K562 (cell line): Measurements from ENCODE around the gene HNRNPU.

Experiments used
- CEBPB ChIP-seq: fragments of 450-650 bp; IDR thresholded peaks from 2 replicates; pipeline ENCODE4 v1.6.1; 2016; ENCODE audit warnings: missing genetic modification characterization, missing compliant biosample characterization
- CHD4 ChIP-seq: fragments of 200-600 bp; sonication (generic); IDR thresholded peaks from 3 replicates; pipeline ENCODE4 v1.6.1; 2012; ENCODE audit warnings: low read depth, mild to moderate bottlenecking, mixed read lengths, low read length, inconsistent platforms; ENCODE audit not compliant: insufficient read depth, insufficient replicate concordance, poor library complexity, severe bottlenecking
- ELF1 ChIP-seq: fragments of 200-800 bp; sonication (Bioruptor generic); IDR thresholded peaks from 2 replicates; pipeline ENCODE4 v1.6.1; 2016; ENCODE audit warnings: missing genetic modification characterization, missing compliant biosample characterization
- EP300 ChIP-seq: IDR thresholded peaks from 2 replicates; pipeline ENCODE4 v1.6.1; 2012; ENCODE audit warnings: low read length, improper control_type of control experiment
- JUN ChIP-seq, 2 experiments: sonication (generic) in 1 of 2; formaldehyde crosslinking in 1 of 2; IDR thresholded peaks; 2 replicates each; pipeline versions ENCODE4 v1.6.1 to v1.8.0; 2012 to 2022; ENCODE audit warnings: borderline replicate concordance in 2 of 2, mild to moderate bottlenecking in 2 of 2, improper control_type of control experiment in 1 of 2, low read depth in 1 of 2, low read length in 1 of 2, missing genetic modification reagents in 1 of 2
- NRF1 ChIP-seq, 2 experiments: fragments of 450-650 bp; IDR thresholded peaks in 1 of 2; conservative IDR thresholded peaks in 1 of 2; 2 replicates each; pipeline ENCODE4 v1.6.1; 2014; ENCODE audit warnings: mild to moderate bottlenecking in 2 of 2
- RAD21 ChIP-seq, 2 experiments: fragments of 250-450 bp in 1 of 2; fragments of 450-650 bp in 1 of 2; sonication (Bioruptor Pico) in 1 of 2; formaldehyde crosslinking in 1 of 2; IDR thresholded peaks in 1 of 2; conservative IDR thresholded peaks in 1 of 2; 2 replicates each; pipeline versions ENCODE4 v1.4.0 to v1.8.0; 2020 to 2022; ENCODE audit warnings: mild to moderate bottlenecking in 2 of 2, moderate library complexity in 1 of 2
- TEAD1 ChIP-seq, 2 experiments: fragments of 450-650 bp in 1 of 2; sonication (generic) in 1 of 2; formaldehyde crosslinking; IDR thresholded peaks; 2 replicates each; pipeline versions ENCODE4 v1.4.0 to v1.8.0; 2020 to 2022; ENCODE audit warnings: mild to moderate bottlenecking in 2 of 2, missing genetic modification reagents in 1 of 2
- U2AF2 ChIP-seq: fragments of 200-400 bp; formaldehyde crosslinking; optimal IDR thresholded peaks from 2 replicates; pipeline ENCODE3; 2017; ENCODE audit warnings: low read depth, mild to moderate bottlenecking, low read length
- ZNF24 ChIP-seq: fragments of 450-650 bp; IDR thresholded peaks from 2 replicates; pipeline ENCODE4 v1.6.1; 2016
- ZNF274 ChIP-seq: IDR thresholded peaks from 2 replicates; pipeline ENCODE4 v1.6.1; 2011; ENCODE audit warnings: low read depth, mild to moderate bottlenecking, low read length, moderate library complexity, borderline replicate concordance
- TF ChIP-seq, protein P1 (sequence below), 3 experiments: IDR thresholded peaks in 2 of 3; conservative IDR thresholded peaks in 1 of 3; 2 replicates each; pipeline ENCODE4 v1.5.1; 2011 to 2012; ENCODE audit warnings: low read length in 3 of 3, mild to moderate bottlenecking in 3 of 3, control low read depth in 2 of 3, improper control_type of control experiment in 1 of 3, inconsistent platforms in 1 of 3, low read depth in 1 of 3, mixed read lengths in 1 of 3, moderate library complexity in 1 of 3; ENCODE audit not compliant: insufficient read depth in 2 of 3
- TF ChIP-seq, protein P2 (sequence below): fragments of 250-450 bp; sonication (Bioruptor Pico); IDR thresholded peaks from 2 replicates; pipeline ENCODE4 v1.8.0; 2022; ENCODE audit warnings: inconsistent platforms, mild to moderate bottlenecking, moderate library complexity, borderline replicate concordance
- TF ChIP-seq, protein P3 (sequence below): sonication (generic); formaldehyde crosslinking; IDR thresholded peaks from 2 replicates; pipeline ENCODE4 v1.8.1; 2023; ENCODE audit warnings: mild to moderate bottlenecking, missing genetic modification reagents

DNA sequence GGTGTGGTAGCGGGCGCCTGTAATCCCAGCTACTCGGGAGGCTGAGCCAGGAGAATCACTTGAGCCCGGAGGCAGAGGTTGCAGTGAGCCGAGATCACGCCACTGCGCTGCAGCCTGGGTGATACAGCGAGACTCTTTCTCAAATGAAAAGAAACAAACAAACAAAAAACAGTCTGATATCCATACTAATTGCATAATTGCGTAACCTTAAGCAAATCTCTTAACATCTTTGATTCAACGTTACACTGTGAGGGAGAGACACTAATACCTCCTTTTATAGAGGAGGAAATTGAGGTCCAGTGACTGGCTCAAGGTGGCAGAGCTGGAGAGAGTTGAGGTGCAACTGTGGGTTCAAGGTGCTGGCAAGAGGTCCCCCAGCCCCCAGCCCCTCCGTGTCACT lies 41.5 kb downstream of the HNRNPU start:
- TF ChIP-seq CEBPB (tag) = peak; percentile 85
- TF ChIP-seq, protein P1, sequence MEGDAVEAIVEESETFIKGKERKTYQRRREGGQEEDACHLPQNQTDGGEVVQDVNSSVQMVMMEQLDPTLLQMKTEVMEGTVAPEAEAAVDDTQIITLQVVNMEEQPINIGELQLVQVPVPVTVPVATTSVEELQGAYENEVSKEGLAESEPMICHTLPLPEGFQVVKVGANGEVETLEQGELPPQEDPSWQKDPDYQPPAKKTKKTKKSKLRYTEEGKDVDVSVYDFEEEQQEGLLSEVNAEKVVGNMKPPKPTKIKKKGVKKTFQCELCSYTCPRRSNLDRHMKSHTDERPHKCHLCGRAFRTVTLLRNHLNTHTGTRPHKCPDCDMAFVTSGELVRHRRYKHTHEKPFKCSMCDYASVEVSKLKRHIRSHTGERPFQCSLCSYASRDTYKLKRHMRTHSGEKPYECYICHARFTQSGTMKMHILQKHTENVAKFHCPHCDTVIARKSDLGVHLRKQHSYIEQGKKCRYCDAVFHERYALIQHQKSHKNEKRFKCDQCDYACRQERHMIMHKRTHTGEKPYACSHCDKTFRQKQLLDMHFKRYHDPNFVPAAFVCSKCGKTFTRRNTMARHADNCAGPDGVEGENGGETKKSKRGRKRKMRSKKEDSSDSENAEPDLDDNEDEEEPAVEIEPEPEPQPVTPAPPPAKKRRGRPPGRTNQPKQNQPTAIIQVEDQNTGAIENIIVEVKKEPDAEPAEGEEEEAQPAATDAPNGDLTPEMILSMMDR (IDR thresholded peaks at IDR 0.05 in 2 of 3, conservative IDR thresholded peaks at IDR 0.05 in 1 of 3; ENCODE audit: insufficient read depth in 2 of 3, low read depth in 1 of 3, low read length in 3 of 3) = no peak
- TF ChIP-seq JUN (IDR thresholded peaks at IDR 0.05; ENCODE audit: borderline replicate concordance, low read depth, low read length) = no peak
- no peak for TF ChIP-seq JUN (CRISPR knock-in tag; IDR thresholded peaks at IDR 0.05; ENCODE audit: borderline replicate concordance)
- TF ChIP-seq TEAD1 (CRISPR knock-in tag; IDR thresholded peaks at IDR 0.05) = no peak
- TF ChIP-seq U2AF2 = no peak
- no peak for TF ChIP-seq CHD4
- TF ChIP-seq ZNF24 = no peak
- no peak for TF ChIP-seq EP300
- TF ChIP-seq ZNF274 = no peak
- TF ChIP-seq, protein P2, sequence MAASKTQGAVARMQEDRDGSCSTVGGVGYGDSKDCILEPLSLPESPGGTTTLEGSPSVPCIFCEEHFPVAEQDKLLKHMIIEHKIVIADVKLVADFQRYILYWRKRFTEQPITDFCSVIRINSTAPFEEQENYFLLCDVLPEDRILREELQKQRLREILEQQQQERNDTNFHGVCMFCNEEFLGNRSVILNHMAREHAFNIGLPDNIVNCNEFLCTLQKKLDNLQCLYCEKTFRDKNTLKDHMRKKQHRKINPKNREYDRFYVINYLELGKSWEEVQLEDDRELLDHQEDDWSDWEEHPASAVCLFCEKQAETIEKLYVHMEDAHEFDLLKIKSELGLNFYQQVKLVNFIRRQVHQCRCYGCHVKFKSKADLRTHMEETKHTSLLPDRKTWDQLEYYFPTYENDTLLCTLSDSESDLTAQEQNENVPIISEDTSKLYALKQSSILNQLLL (CRISPR knock-in tag) = no peak
- no peak for TF ChIP-seq RAD21 (CRISPR knock-in tag; conservative IDR thresholded peaks at IDR 0.05 in 1 of 2, IDR thresholded peaks at IDR 0.05 in 1 of 2)
- TF ChIP-seq NRF1 (conservative IDR thresholded peaks at IDR 0.05 in 1 of 2, IDR thresholded peaks at IDR 0.05 in 1 of 2) = no peak
- TF ChIP-seq, protein P3, sequence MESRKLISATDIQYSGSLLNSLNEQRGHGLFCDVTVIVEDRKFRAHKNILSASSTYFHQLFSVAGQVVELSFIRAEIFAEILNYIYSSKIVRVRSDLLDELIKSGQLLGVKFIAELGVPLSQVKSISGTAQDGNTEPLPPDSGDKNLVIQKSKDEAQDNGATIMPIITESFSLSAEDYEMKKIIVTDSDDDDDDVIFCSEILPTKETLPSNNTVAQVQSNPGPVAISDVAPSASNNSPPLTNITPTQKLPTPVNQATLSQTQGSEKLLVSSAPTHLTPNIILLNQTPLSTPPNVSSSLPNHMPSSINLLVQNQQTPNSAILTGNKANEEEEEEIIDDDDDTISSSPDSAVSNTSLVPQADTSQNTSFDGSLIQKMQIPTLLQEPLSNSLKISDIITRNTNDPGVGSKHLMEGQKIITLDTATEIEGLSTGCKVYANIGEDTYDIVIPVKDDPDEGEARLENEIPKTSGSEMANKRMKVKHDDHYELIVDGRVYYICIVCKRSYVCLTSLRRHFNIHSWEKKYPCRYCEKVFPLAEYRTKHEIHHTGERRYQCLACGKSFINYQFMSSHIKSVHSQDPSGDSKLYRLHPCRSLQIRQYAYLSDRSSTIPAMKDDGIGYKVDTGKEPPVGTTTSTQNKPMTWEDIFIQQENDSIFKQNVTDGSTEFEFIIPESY (CRISPR knock-in tag) = no peak
- TF ChIP-seq ELF1 (tag) = no peak
